WTC11 (cell line): ENCODE measurements around the gene PTGIS. TPM values are rescaled to one million over a fixed set of nuclear protein-coding genes. Genes with fewer than 3 reads are reported as not detected.
"Not testable (repeated sequence)": the region's sequence is repeated elsewhere in the genome, so short reads cannot be mapped to it uniquely, and the experiment has no call there.

ENCODE experiments used
- ATAC-seq: fragments of 200-7000 bp; cut with Tn5 transposase; 2 replicates; pipeline ENCODE4 v1.10.0; 2021; ENCODE audit warnings: mild to moderate bottlenecking, moderate library complexity
- CTCF ChIA-PET: fragments of 300-600 bp; sonication (Branson Sonifier 250); formaldehyde crosslinking; loops from one replicate; lab custom pipeline; 2021; ENCODE audit warnings: antibody characterized with exemption; lab: Charles Lee
- POLR2A ChIA-PET: fragments of 350-600 bp; sonication (Branson Sonifier 250); formaldehyde crosslinking; loops from one replicate; lab custom pipeline; 2021; ENCODE audit warnings: antibody characterized with exemption; lab: Charles Lee
- DNase-seq: peaks from one replicate; pipeline ENCODE4 v3.0.0; 2021; ENCODE audit warnings: low spot score
- H3K27ac Mint-ChIP-seq: 2 replicates; pipeline ENCODE4 v1.8.0; 2021; ENCODE audit warnings: mixed read lengths
- H3K27me3 Mint-ChIP-seq: 2 replicates; pipeline ENCODE4 v1.8.0; 2021; ENCODE audit warnings: low read depth, mild to moderate bottlenecking, moderate library complexity, mixed read lengths
- H3K36me3 Mint-ChIP-seq: 2 replicates; pipeline ENCODE4 v1.8.0; 2021; ENCODE audit warnings: mixed read lengths
- H3K4me1 Mint-ChIP-seq: 2 replicates; pipeline ENCODE4 v1.8.0; 2022; ENCODE audit warnings: mixed read lengths
- H3K4me3 Mint-ChIP-seq: 2 replicates; pipeline ENCODE4 v1.8.0; 2021; ENCODE audit warnings: mild to moderate bottlenecking, moderate library complexity, mixed read lengths
- H3K9me3 Mint-ChIP-seq: 2 replicates; pipeline ENCODE4 v1.8.0; 2021; ENCODE audit warnings: mixed read lengths
- CREM ChIP-seq: sonication (generic); formaldehyde crosslinking; IDR thresholded peaks from 2 replicates; pipeline ENCODE4 v1.8.1; 2022; ENCODE audit warnings: mild to moderate bottlenecking, missing genetic modification reagents, moderate library complexity
- ESRRA ChIP-seq: sonication (generic); formaldehyde crosslinking; IDR thresholded peaks from 2 replicates; pipeline ENCODE4 v1.8.1; 2022; ENCODE audit warnings: mild to moderate bottlenecking, missing genetic modification reagents, borderline replicate concordance
- FOXK1 ChIP-seq: sonication (generic); formaldehyde crosslinking; IDR thresholded peaks from 2 replicates; pipeline ENCODE4 v1.8.0; 2022; ENCODE audit warnings: mild to moderate bottlenecking, moderate library complexity, missing genetic modification reagents
- GABPB1 ChIP-seq: sonication (generic); formaldehyde crosslinking; IDR thresholded peaks from 2 replicates; pipeline ENCODE4 v1.8.1; 2023; ENCODE audit warnings: mild to moderate bottlenecking, missing genetic modification reagents
- GTF2I ChIP-seq: fragments of 250-450 bp; sonication (Bioruptor Pico); conservative IDR thresholded peaks from 2 replicates; pipeline ENCODE4 v1.4.0; 2021; ENCODE audit warnings: mild to moderate bottlenecking
- NFE2L1 ChIP-seq: sonication (generic); formaldehyde crosslinking; IDR thresholded peaks from 2 replicates; pipeline ENCODE4 v1.8.1; 2023; ENCODE audit warnings: missing genetic modification reagents
- TEAD1 ChIP-seq: sonication (generic); formaldehyde crosslinking; IDR thresholded peaks from 2 replicates; pipeline ENCODE4 v1.8.0; 2022; ENCODE audit warnings: mild to moderate bottlenecking, missing genetic modification reagents
- ZNF219 ChIP-seq: sonication (generic); formaldehyde crosslinking; IDR thresholded peaks from 2 replicates; pipeline ENCODE4 v1.8.0; 2023; ENCODE audit warnings: missing genetic modification reagents, mild to moderate bottlenecking, borderline replicate concordance
- ZNF317 ChIP-seq: sonication (generic); formaldehyde crosslinking; IDR thresholded peaks from 2 replicates; pipeline ENCODE4 v1.8.1; 2023; ENCODE audit warnings: low read depth, mild to moderate bottlenecking, moderate library complexity, missing genetic modification reagents, borderline replicate concordance
- ZNF396 ChIP-seq: fragments of 250-450 bp; sonication (Bioruptor Pico); IDR thresholded peaks from 2 replicates; pipeline ENCODE4 v1.8.0; 2021; ENCODE audit warnings: mild to moderate bottlenecking, moderate library complexity, borderline replicate concordance
- total RNA-seq: library from RNA; stranded (reverse); gene quantifications from 3 replicates; pipeline ENCODE4 v1.2.3, GENCODE V29; 2021
- TF ChIP-seq, protein P1 (sequence below): sonication (generic); formaldehyde crosslinking; IDR thresholded peaks from 2 replicates; pipeline ENCODE4 v1.8.1; 2023; ENCODE audit warnings: mild to moderate bottlenecking, missing genetic modification reagents, borderline replicate concordance
- TF ChIP-seq, protein P2 (sequence below): fragments of 250-450 bp; sonication (Bioruptor Pico); IDR thresholded peaks from 2 replicates; pipeline ENCODE4 v1.9.0; 2021; ENCODE audit warnings: mild to moderate bottlenecking

The PTGIS gene
- total RNA-seq, 1 experiment from 2014 or later = 24.3 TPM

GRCh38 chr20:49566401-49567364 lies 1.3 kb downstream of the PTGIS start (continued):
- TF ChIP-seq, protein P1, sequence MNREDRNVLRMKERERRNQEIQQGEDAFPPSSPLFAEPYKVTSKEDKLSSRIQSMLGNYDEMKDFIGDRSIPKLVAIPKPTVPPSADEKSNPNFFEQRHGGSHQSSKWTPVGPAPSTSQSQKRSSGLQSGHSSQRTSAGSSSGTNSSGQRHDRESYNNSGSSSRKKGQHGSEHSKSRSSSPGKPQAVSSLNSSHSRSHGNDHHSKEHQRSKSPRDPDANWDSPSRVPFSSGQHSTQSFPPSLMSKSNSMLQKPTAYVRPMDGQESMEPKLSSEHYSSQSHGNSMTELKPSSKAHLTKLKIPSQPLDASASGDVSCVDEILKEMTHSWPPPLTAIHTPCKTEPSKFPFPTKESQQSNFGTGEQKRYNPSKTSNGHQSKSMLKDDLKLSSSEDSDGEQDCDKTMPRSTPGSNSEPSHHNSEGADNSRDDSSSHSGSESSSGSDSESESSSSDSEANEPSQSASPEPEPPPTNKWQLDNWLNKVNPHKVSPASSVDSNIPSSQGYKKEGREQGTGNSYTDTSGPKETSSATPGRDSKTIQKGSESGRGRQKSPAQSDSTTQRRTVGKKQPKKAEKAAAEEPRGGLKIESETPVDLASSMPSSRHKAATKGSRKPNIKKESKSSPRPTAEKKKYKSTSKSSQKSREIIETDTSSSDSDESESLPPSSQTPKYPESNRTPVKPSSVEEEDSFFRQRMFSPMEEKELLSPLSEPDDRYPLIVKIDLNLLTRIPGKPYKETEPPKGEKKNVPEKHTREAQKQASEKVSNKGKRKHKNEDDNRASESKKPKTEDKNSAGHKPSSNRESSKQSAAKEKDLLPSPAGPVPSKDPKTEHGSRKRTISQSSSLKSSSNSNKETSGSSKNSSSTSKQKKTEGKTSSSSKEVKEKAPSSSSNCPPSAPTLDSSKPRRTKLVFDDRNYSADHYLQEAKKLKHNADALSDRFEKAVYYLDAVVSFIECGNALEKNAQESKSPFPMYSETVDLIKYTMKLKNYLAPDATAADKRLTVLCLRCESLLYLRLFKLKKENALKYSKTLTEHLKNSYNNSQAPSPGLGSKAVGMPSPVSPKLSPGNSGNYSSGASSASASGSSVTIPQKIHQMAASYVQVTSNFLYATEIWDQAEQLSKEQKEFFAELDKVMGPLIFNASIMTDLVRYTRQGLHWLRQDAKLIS (CRISPR knock-in tag) = no peak
- TF ChIP-seq ZNF396 (no peak), ZNF219 (CRISPR knock-in tag) (no peak)

DNA sequence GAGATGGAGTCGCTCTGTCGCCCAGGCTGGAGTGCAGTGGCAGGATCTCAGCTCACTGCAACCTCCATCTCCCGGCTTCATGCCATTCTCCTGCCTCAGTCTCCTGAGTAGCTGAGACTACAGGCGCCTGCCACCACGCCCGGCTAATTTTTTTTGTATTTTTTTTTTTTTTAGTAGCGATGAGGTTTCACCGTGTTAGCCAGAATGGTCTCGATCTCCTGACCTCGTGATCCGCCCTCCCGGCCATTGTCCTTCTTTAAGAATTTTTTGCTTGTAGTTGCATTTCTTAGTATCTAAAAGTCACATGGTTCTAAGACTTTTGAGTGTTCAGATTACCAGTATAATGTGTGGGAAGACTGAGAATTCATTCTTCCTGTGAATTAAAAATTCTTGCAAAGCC lies 2.9 kb downstream of the PTGIS start:
- H3K4me1 Mint-ChIP-seq = peaks cover 47% of the 10 kb centered on the region
- H3K36me3 Mint-ChIP-seq, H3K27me3 Mint-ChIP-seq, POLR2A ChIA-PET, ATAC-seq, H3K9me3 Mint-ChIP-seq, H3K4me3 Mint-ChIP-seq, DNase-seq, H3K27ac Mint-ChIP-seq: not testable (repeated sequence)
- CTCF ChIA-PET = interaction anchor here (1.2 to 2.5 kb wide), 3 partner anchors 23 to 44 kb away, joined by 4 to 11 read pairs (median 5); no protein-coding TSS in a partner anchor

- ChIA-PET POLR2A (no interaction called here), CTCF (interaction anchor here (0.8 to 3.1 kb wide), 3 partner anchors 21 to 45 kb away, joined by 3 to 15 read pairs (median 4); no protein-coding TSS in a partner anchor)
- H3K4me3 Mint-ChIP-seq = no peak overlapping the region
- no peaks in the 10 kb centered on the region for H3K27me3 Mint-ChIP-seq
- H3K9me3 Mint-ChIP-seq = no peaks in the 10 kb centered on the region
- H3K36me3 Mint-ChIP-seq = peaks cover 5% of the 10 kb centered on the region; the same call in 1 of the 2 replicates
- TF ChIP-seq CREM (CRISPR knock-in tag) = no peak
- DNase-seq (no peak), ATAC-seq (no peak)
- no peak overlapping the region for H3K27ac Mint-ChIP-seq
- peaks cover 38% of the 10 kb centered on the region for H3K4me1 Mint-ChIP-seq
Observed at GRCh38 chr20:49563015-49563980, 4.6 kb downstream of the PTGIS start.

DNA sequence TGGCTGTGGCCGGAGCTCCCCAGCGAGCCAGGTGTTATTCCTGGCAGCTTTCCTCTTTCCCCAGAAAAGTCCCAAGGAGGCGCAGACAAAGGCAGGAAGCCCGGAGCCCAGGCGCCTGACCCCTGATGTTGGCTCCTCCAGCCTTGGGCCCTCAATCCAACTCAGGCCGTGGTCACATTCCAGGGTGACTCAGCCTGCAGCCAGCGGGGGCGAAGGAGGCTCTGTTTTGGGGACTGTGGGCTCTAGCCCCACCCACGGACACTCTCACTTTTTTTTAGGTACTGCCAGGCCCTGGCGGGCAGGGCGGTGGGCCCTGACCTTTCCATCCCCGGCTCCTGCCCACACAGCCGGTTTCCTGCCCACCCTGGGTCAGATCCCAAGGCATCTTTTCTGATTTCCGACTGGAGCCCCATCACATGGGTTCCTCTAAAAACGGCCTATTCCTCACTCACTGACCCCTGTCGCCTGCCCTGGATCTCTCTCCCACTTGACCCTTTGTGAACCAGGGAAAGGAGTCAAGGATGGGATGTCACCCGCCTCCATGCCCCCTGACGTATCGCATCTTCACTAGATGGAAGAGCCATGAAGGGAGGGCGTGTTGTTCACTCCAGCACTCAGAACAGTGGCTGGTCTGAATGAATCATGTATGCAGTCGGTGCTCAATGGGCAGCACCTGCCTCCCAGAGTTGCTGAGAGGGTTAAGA lies 5.5 kb downstream of the PTGIS start:
- peaks cover 38% of the 10 kb centered on the region for H3K4me1 Mint-ChIP-seq
- POLR2A ChIA-PET = interaction anchor here (0.6 kb wide), 1 partner anchor 28 kb away, joined by 3 read pairs; no protein-coding TSS in a partner anchor
- ATAC-seq (peak; percentile 88), DNase-seq (peak; percentile 55)
- H3K9me3 Mint-ChIP-seq = no peaks in the 10 kb centered on the region
- CTCF ChIA-PET = interaction anchor here (1.0 to 3.1 kb wide), 5 partner anchors 17 to 327 kb away, joined by 3 to 15 read pairs (median 4); no protein-coding TSS in a partner anchor
- TF ChIP-seq TEAD1 (CRISPR knock-in tag) = no peak
- 0 out of 2 replicates have a peak, but pooled peaks have one; percentile 40 for TF ChIP-seq NFE2L1 (CRISPR knock-in tag)
- peaks cover 7% of the 10 kb centered on the region; the same call in 1 of the 2 replicates for H3K36me3 Mint-ChIP-seq
- peak overlapping the region; percentile 95 for H3K27ac Mint-ChIP-seq
- no peaks in the 10 kb centered on the region for H3K27me3 Mint-ChIP-seq
- H3K4me3 Mint-ChIP-seq = no peak overlapping the region

DNA sequence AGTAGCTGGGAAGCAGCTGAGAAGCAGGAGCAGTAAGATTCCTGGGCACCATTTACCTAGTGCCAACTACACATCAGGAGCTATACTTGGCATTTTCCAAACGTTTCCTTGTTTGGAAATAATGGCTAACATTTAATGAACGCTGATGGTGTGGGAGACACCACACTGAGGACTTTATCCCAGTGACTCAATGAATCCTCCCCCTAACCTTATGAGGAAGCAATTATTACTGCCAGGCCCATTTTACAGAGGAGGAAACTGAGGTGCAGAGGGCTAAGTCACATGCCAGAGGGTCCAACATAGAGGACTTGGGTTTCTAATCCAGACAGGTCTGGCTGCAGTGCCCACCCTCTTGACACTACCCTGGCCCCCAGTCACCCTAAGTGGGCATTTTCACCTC lies 6.1 kb downstream of the PTGIS start:
- DNase-seq (no peak), ATAC-seq (no peak)
- Mint-ChIP-seq H3K9me3 (peaks cover 6% of the 10 kb centered on the region), H3K27ac (peak overlapping the region; percentile 45; the same call in 1 of the 2 replicates), H3K36me3 (peaks cover 10% of the 10 kb centered on the region), H3K27me3 (no peaks in the 10 kb centered on the region), H3K4me3 (no peak overlapping the region), H3K4me1 (peaks cover 34% of the 10 kb centered on the region)
- no peak for TF ChIP-seq ESRRA (CRISPR knock-in tag)
- TF ChIP-seq FOXK1 (CRISPR knock-in tag) = no peak
- TF ChIP-seq, protein P2, sequence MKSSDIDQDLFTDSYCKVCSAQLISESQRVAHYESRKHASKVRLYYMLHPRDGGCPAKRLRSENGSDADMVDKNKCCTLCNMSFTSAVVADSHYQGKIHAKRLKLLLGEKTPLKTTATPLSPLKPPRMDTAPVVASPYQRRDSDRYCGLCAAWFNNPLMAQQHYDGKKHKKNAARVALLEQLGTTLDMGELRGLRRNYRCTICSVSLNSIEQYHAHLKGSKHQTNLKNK = no peak
- TF ChIP-seq ZNF317 (CRISPR knock-in tag) = no peak
- TF ChIP-seq GABPB1 (CRISPR knock-in tag) = no peak
- no peak; the same call in 1 of the 2 replicates for TF ChIP-seq GTF2I (CRISPR knock-in tag)
- CTCF ChIA-PET = interaction anchor here (1.0 to 3.1 kb wide), 5 partner anchors 18 to 328 kb away, joined by 3 to 15 read pairs (median 4); no protein-coding TSS in a partner anchor
- POLR2A ChIA-PET = interaction anchor here (0.6 kb wide), 1 partner anchor 29 kb away, joined by 3 read pairs; no protein-coding TSS in a partner anchor
